HCT116 (cell line): ENCODE data around the gene SYNPR.

Source experiments
- CBX3 ChIP-seq: IDR thresholded peaks from 2 replicates; pipeline ENCODE4 v1.6.1; 2012; ENCODE audit warnings: low read depth
- CEBPB ChIP-seq: IDR thresholded peaks from 2 replicates; pipeline ENCODE4 v1.6.1; 2012; ENCODE audit warnings: low read depth
- CTCF ChIP-seq, 3 experiments: fragments of 200-600 bp in 1 of 3; sonication (generic) in 1 of 3; IDR thresholded peaks in 2 of 3; conservative IDR thresholded peaks in 1 of 3; 2 replicates each; pipeline ENCODE4 v1.5.1; 2012 to 2017; ENCODE audit warnings: low read depth in 2 of 3, low read length in 2 of 3, antibody characterized with exemption in 1 of 3, borderline replicate concordance in 1 of 3, control low read depth in 1 of 3, mild to moderate bottlenecking in 1 of 3, mixed read lengths in 1 of 3, mixed run types in 1 of 3, moderate library complexity in 1 of 3; ENCODE audit not compliant: insufficient read depth in 1 of 3
- EZH2 ChIP-seq: fragments of 200-600 bp; sonication (generic); IDR thresholded peaks from 2 replicates; pipeline ENCODE4 v1.6.1; 2017; ENCODE audit warnings: antibody characterized with exemption, mixed run types
- EZH2phosphoT487 ChIP-seq: fragments of 200-600 bp; IDR thresholded peaks from 2 replicates; pipeline ENCODE4 v1.6.1; 2018; ENCODE audit warnings: antibody characterized with exemption, borderline replicate concordance
- FOSL1 ChIP-seq: IDR thresholded peaks from 2 replicates; pipeline ENCODE4 v1.6.1; 2012; ENCODE audit warnings: low read depth
- POLR2A ChIP-seq: IDR thresholded peaks from 2 replicates; pipeline ENCODE4 v1.7.0; 2011; ENCODE audit warnings: borderline replicate concordance; ENCODE audit not compliant: insufficient read depth, insufficient read length; ENCODE audit errors: extremely low read depth
- POLR2AphosphoS5 ChIP-seq: IDR thresholded peaks from 2 replicates; pipeline ENCODE4 v1.6.1; 2011; ENCODE audit warnings: mild to moderate bottlenecking, low read depth, low read length, moderate library complexity
- REST ChIP-seq: IDR thresholded peaks from 2 replicates; pipeline ENCODE4 v1.6.1; 2012; ENCODE audit warnings: low read depth
- SIN3A ChIP-seq: IDR thresholded peaks from 2 replicates; pipeline ENCODE4 v1.6.1; 2012; ENCODE audit warnings: low read depth
- YY1 ChIP-seq: IDR thresholded peaks from 2 replicates; pipeline ENCODE4 v1.6.1; 2011; ENCODE audit warnings: low read length, low read depth, moderate library complexity, mild to moderate bottlenecking; ENCODE audit not compliant: insufficient replicate concordance; ENCODE audit errors: extremely low read depth
- ZNF274 ChIP-seq: fragments of 200-500 bp; sonication (Bioruptor generic); IDR thresholded peaks from 2 replicates; pipeline ENCODE4 v1.6.1; 2014; ENCODE audit warnings: mild to moderate bottlenecking, low read depth, low read length, inconsistent platforms

GRCh38 chr3:63467392-63467791 lies 189.3 kb downstream of the SYNPR start:
- TF ChIP-seq YY1, result no peak
- no peak for TF ChIP-seq POLR2A
- no peak for TF ChIP-seq POLR2AphosphoS5
- no peak for TF ChIP-seq CTCF (IDR thresholded peaks at IDR 0.05 in 2 of 3, conservative IDR thresholded peaks at IDR 0.05 in 1 of 3; ENCODE audit: borderline replicate concordance in 1 of 3, insufficient read depth in 1 of 3, low read depth in 2 of 3, low read length in 2 of 3)
- no peak for TF ChIP-seq REST
- TF ChIP-seq FOSL1, result no peak
- TF ChIP-seq EZH2, result no peak
- TF ChIP-seq ZNF274, result no peak
- no peak for TF ChIP-seq CEBPB
- no peak for TF ChIP-seq CBX3
- TF ChIP-seq SIN3A, result no peak
- no peak for TF ChIP-seq EZH2phosphoT487
